MCF 10A (cell line): ENCODE measurements around the gene KIF5A. TPM values are rescaled to one million over a fixed set of nuclear protein-coding genes. Genes with fewer than 3 reads are reported as not detected.

Experiments used
- BruUV-seq: library from RNA; stranded (reverse); fragments of 400-500 nt; replicated peaks from 2 replicates; lab custom pipeline; 2021; lab: Mats Ljungman, UMichigan
- CTCF ChIA-PET: fragments of 300-600 bp; sonication (Branson Sonifier 250); formaldehyde crosslinking; extraction: SDS; loops from one replicate; lab custom pipeline; 2021; ENCODE audit warnings: antibody characterized with exemption, inconsistent platforms; lab: Yijun Ruan, JAX
- POLR2A ChIA-PET: fragments of 300-600, 350-650 bp; sonication (Branson Sonifier 250); formaldehyde crosslinking; extraction: SDS; loops from one replicate; lab custom pipeline; 2020; ENCODE audit warnings: antibody characterized with exemption, inconsistent platforms; lab: Yijun Ruan, JAX
- DNase-seq: peaks from one replicate; pipeline ENCODE4 v3.0.0-alpha.2; 2018; ENCODE audit not compliant: unreplicated experiment
- H3K27ac Mint-ChIP-seq: one replicate; pipeline ENCODE4 v1.8.0; 2022; ENCODE audit warnings: mild to moderate bottlenecking, low read depth, mixed read lengths; ENCODE audit not compliant: unreplicated experiment
- H3K27me3 Mint-ChIP-seq: one replicate; pipeline ENCODE4 v1.8.0; 2022; ENCODE audit warnings: mixed read lengths; ENCODE audit not compliant: insufficient read depth, unreplicated experiment
- H3K36me3 Mint-ChIP-seq: one replicate; pipeline ENCODE4 v1.8.0; 2022; ENCODE audit warnings: mild to moderate bottlenecking, moderate library complexity, mixed read lengths; ENCODE audit not compliant: insufficient read depth, unreplicated experiment
- H3K4me1 Mint-ChIP-seq: one replicate; pipeline ENCODE4 v1.8.0; 2022; ENCODE audit warnings: mixed read lengths; ENCODE audit not compliant: insufficient read depth, unreplicated experiment
- H3K4me3 Mint-ChIP-seq: one replicate; pipeline ENCODE4 v1.8.0; 2022; ENCODE audit warnings: mild to moderate bottlenecking, moderate library complexity, mixed read lengths; ENCODE audit not compliant: unreplicated experiment
- H3K9me3 Mint-ChIP-seq: one replicate; pipeline ENCODE4 v1.8.0; 2022; ENCODE audit warnings: mixed read lengths; ENCODE audit not compliant: unreplicated experiment
- CTCF ChIP-seq: fragments of 200-600 bp; IDR thresholded peaks from one replicate; pipeline ENCODE4 v1.8.0; 2022; ENCODE audit warnings: antibody characterized with exemption, mild to moderate bottlenecking; ENCODE audit not compliant: unreplicated experiment
- intact Hi-C: fragments of 100-400 bp; cut with micrococcal nuclease; formaldehyde crosslinking; loops from 2 replicates; pipeline ENCODE4 v1.14.1; 2022
- microRNA-seq: library from miRNA; unstranded; fragments of <30 nt; microRNA quantifications from one replicate; pipeline ENCODE4 v1.2.0, GENCODE V29; 2022
- total RNA-seq: library from RNA; stranded (reverse); gene quantifications from 2 replicates; pipeline ENCODE4 v1.2.3, GENCODE V29; 2022

KIF5A gene
- total RNA-seq, 1 experiment from 2014 or later, result 0.56 TPM

- Mint-ChIP-seq H3K4me1 (peaks cover 5% of the 10 kb centered on the region), H3K27ac (no peak overlapping the region), H3K4me3 (no peak overlapping the region), H3K27me3 (no peaks in the 10 kb centered on the region), H3K9me3 (no peaks in the 10 kb centered on the region), H3K36me3 (no peaks in the 10 kb centered on the region)
- ChIA-PET POLR2A (no interaction called here), CTCF (interaction anchor here (0.8 to 2.4 kb wide), 2 partner anchors 10 to 13 kb away, joined by 3 to 18 read pairs; no protein-coding TSS in a partner anchor)
- no peak for TF ChIP-seq CTCF
- DNase-seq, result no peak
- intact Hi-C loops, result no loop called here
- BruUV-seq, result no TSS peak
These were observed 81.8 kb downstream of the KIF5A start for GRCh38 chr12:57631566-57632072.

GRCh38 chr12:57632073-57632957 lies 82.5 kb downstream of the KIF5A start:
- Mint-ChIP-seq H3K27ac (no peak overlapping the region), H3K9me3 (no peaks in the 10 kb centered on the region), H3K4me3 (peak overlapping the region; percentile 52), H3K36me3 (no peaks in the 10 kb centered on the region), H3K4me1 (peaks cover 5% of the 10 kb centered on the region), H3K27me3 (no peaks in the 10 kb centered on the region)
- intact Hi-C loops, result no loop called here
- CTCF ChIA-PET, result interaction anchor here (0.6 to 3.1 kb wide), 19 partner anchors 10 to 253 kb away, joined by 3 to 26 read pairs (median 4); partner anchors contain the start of gene OS9
- TF ChIP-seq CTCF, result no peak
- no TSS peak for BruUV-seq
- POLR2A ChIA-PET, result interaction anchor here (1.1 kb wide), 1 partner anchor 62 kb away, joined by 5 read pairs; the partner anchor contains the start of gene OS9
- no peak for DNase-seq

- no peak within 1 kb of the TSS for H3K27ac Mint-ChIP-seq
- CTCF ChIA-PET, result interaction anchor here (0.6 to 3.1 kb wide), 23 partner anchors 9 to 254 kb away, joined by 3 to 26 read pairs (median 4); partner anchors contain the start of genes ARHGEF25 and OS9
These were observed 83.4 kb downstream of the KIF5A start, which contains the start of gene B4GALNT1 for GRCh38 chr12:57632958-57633840. Gene B4GALNT1 (minus strand): TSS chr12:57633201. CDS start chr12:57632132, 1,069 bp downstream.

More at GRCh38 chr12:57632958-57633840, 83.4 kb downstream of the KIF5A start, which contains the start of gene B4GALNT1:
- H3K9me3 Mint-ChIP-seq, result no peaks in the 10 kb centered on the region
- H3K27me3 Mint-ChIP-seq, result no peaks in the 10 kb centered on the region
- TF ChIP-seq CTCF, result peak; percentile 84
- intact Hi-C loops, result no loop called here
- no peaks in the 10 kb centered on the region for H3K36me3 Mint-ChIP-seq
- peaks cover 5% of the 10 kb centered on the region for H3K4me1 Mint-ChIP-seq
- H3K4me3 Mint-ChIP-seq, result peak within 1 kb of the TSS; percentile 52
- BruUV-seq, result no TSS peak
- POLR2A ChIA-PET, result interaction anchor here (1.1 kb wide), 1 partner anchor 61 kb away, joined by 5 read pairs; the partner anchor contains the start of gene OS9
- DNase-seq, result peak; percentile 58

Small RNA genes lying within 50 kb of the gene (microRNA-seq; reads per million reads assigned to microRNA genes)
- gene MIR616 (1.3 reads per million, percentile 3 among the genes with 10 or more reads in this experiment), gene MIR6758 (not detected)

Other genes starting within 250 kb of the KIF5A start
- 53.9 and 64.8 TPM in 2 replicates for gene R3HDM2, start 119.0 kb upstream of the KIF5A start, total RNA-seq
- gene INHBC, start 115.3 kb upstream of the KIF5A start, total RNA-seq, result not detected in 2 replicates
- gene INHBE, start 94.7 kb upstream of the KIF5A start, total RNA-seq, result 2.1 and 5.0 TPM in 2 replicates
- not detected in 2 replicates for gene GLI1, start 90.3 kb upstream of the KIF5A start, total RNA-seq
- gene ARHGAP9, start 70.2 kb upstream of the KIF5A start, total RNA-seq, result 0.69 and 1.1 TPM in 2 replicates
- 714 and 762 TPM in 2 replicates for gene MARS1, start 62.0 kb upstream of the KIF5A start, total RNA-seq
- 156 and 168 TPM in 2 replicates for gene DDIT3, start 29.5 kb upstream of the KIF5A start, total RNA-seq
- gene MBD6, start 27.2 kb upstream of the KIF5A start, total RNA-seq, result 96.5 and 111 TPM in 2 replicates
- 149 and 188 TPM in 2 replicates for gene DCTN2, start 2.9 kb upstream of the KIF5A start, total RNA-seq
- 32.0 and 38.0 TPM in 2 replicates for gene PIP4K2C, start 41.1 kb downstream of the KIF5A start, total RNA-seq
- 1.7 and 2.0 TPM in 2 replicates for gene DTX3, start 54.8 kb downstream of the KIF5A start, total RNA-seq
- gene ARHGEF25, start 61.4 kb downstream of the KIF5A start, total RNA-seq, result 0.37 and 0.83 TPM in 2 replicates
- gene B4GALNT1, start 83.2 kb downstream of the KIF5A start, total RNA-seq, result 0.29 and 0.40 TPM in 2 replicates
- gene OS9, start 144.1 kb downstream of the KIF5A start, total RNA-seq, result 125 and 173 TPM in 2 replicates
- gene AGAP2, start 188.7 kb downstream of the KIF5A start, total RNA-seq, result 0.19 TPM in 1 of 2 replicates, not detected in the other
- gene TSPAN31, start 195.0 kb downstream of the KIF5A start, total RNA-seq, result 24.8 and 30.9 TPM in 2 replicates
- gene CDK4, start 202.3 kb downstream of the KIF5A start, total RNA-seq, result 117 and 123 TPM in 2 replicates
- 8.7 and 12.5 TPM in 2 replicates for gene MARCHF9, start 205.1 kb downstream of the KIF5A start, total RNA-seq
- 12.6 and 27.5 TPM in 2 replicates for gene CYP27B1, start 217.0 kb downstream of the KIF5A start, total RNA-seq
- 26.2 and 40.6 TPM in 2 replicates for gene METTL1, start 222.1 kb downstream of the KIF5A start, total RNA-seq
- 7.6 and 8.1 TPM in 2 replicates for gene EEF1AKMT3, start 222.6 kb downstream of the KIF5A start, total RNA-seq
- gene TSFM, start 232.7 kb downstream of the KIF5A start, total RNA-seq, result 28.4 and 32.6 TPM in 2 replicates